HCT116 (cell line): ENCODE data around the gene DFFA. TPM values are rescaled to one million over a fixed set of nuclear protein-coding genes. Genes with fewer than 3 reads are reported as not detected.

Experiments used
- ATAC-seq: fragments of 200-7000 bp; cut with Tn5 transposase; 2 replicates; pipeline ENCODE4 v1.9.1; 2020; ENCODE audit warnings: mild to moderate bottlenecking, moderate library complexity
- BruUV-seq: library from RNA; stranded (reverse); fragments of 400-500 nt; replicated peaks from 2 replicates; lab custom pipeline; 2021; lab: Mats Ljungman, UMichigan
- CTCF ChIA-PET: fragments of 300-600 bp; sonication (Branson Sonifier 250); formaldehyde crosslinking; loops from one replicate; lab custom pipeline; 2021; ENCODE audit warnings: antibody characterized with exemption; lab: Charles Lee
- POLR2A ChIA-PET: fragments of 300-600, 350-600 bp; sonication (Branson Sonifier 250); formaldehyde crosslinking; loops from one replicate; lab custom pipeline; 2021; ENCODE audit warnings: antibody characterized with exemption; lab: Charles Lee
- RAD21 ChIA-PET, 2 experiments: fragments of 300-600 bp; sonication (Branson Sonifier 250); formaldehyde crosslinking; loops; one replicate each; lab custom pipeline; 2023; ENCODE audit warnings: low total read pairs in 2 of 2; ENCODE audit not compliant: uncharacterized antibody in 2 of 2, unreplicated experiment in 2 of 2, low non-redundant PET in 1 of 2; lab: Charles Lee
- DNase-seq: peaks from one replicate; pipeline ENCODE4 v3.0.0-alpha.2; 2010; ENCODE audit warnings: low read depth, low spot score
- H2AFZ ChIP-seq: fragments of 200-600 bp; shearing (Covaris generic), sonication (generic); 2 replicates; pipeline ENCODE4 v1.6.1; 2017; ENCODE audit warnings: low read depth, mixed run types, mixed read lengths, antibody characterized with exemption, low read length; ENCODE audit not compliant: poor library complexity, severe bottlenecking
- H3K27ac ChIP-seq: 2 replicates; pipeline ENCODE4 v1.5.1; 2012; ENCODE audit warnings: low read depth, low read length
- H3K27me3 ChIP-seq: fragments of 200-600 bp; sonication (generic); 2 replicates; pipeline ENCODE4 v1.6.1; 2016; ENCODE audit warnings: mixed run types, low read length, mixed read lengths; ENCODE audit not compliant: insufficient read depth
- H3K36me3 ChIP-seq, 2 experiments: fragments of 200-500 bp in 1 of 2; fragments of 200-600 bp in 1 of 2; sonication (Bioruptor generic) in 1 of 2; sonication (generic) in 1 of 2; 2 replicates each; pipeline versions ENCODE4 v1.5.1 to v1.6.1; 2014 to 2016; ENCODE audit warnings: low read length in 2 of 2, inconsistent platforms in 1 of 2, mixed read lengths in 1 of 2, mixed run types in 1 of 2; ENCODE audit not compliant: insufficient read depth in 2 of 2, control insufficient read depth in 1 of 2
- H3K4me1 ChIP-seq, 2 experiments: fragments of 200-600 bp in 1 of 2; sonication (generic) in 1 of 2; 2 replicates each; pipeline versions ENCODE4 v1.5.1 to v1.6.1; 2012 to 2017; ENCODE audit warnings: low read length in 2 of 2, inconsistent platforms in 1 of 2, mild to moderate bottlenecking in 1 of 2, mixed read lengths in 1 of 2, mixed run types in 1 of 2, moderate library complexity in 1 of 2; ENCODE audit not compliant: insufficient read depth in 2 of 2, control insufficient read depth in 1 of 2
- H3K4me2 ChIP-seq: fragments of 200-600 bp; sonication (generic); 2 replicates; pipeline ENCODE4 v1.6.1; 2017; ENCODE audit warnings: mixed run types, low read length, mixed read lengths
- H3K4me3 ChIP-seq, 2 experiments: fragments of 200-600 bp in 1 of 2; sonication (generic) in 1 of 2; replicated peaks in 1 of 2; 2 replicates each; pipeline ENCODE4 v1.5.1; 2011 to 2016; ENCODE audit warnings: low read length in 2 of 2, control low read depth in 1 of 2, low read depth in 1 of 2, mild to moderate bottlenecking in 1 of 2, mixed read lengths in 1 of 2, mixed run types in 1 of 2
- H3K79me2 ChIP-seq: fragments of 200-600 bp; sonication (generic); 2 replicates; pipeline ENCODE4 v1.6.1; 2017; ENCODE audit warnings: mild to moderate bottlenecking, mixed run types, low read length, moderate library complexity, mixed read lengths; ENCODE audit not compliant: insufficient read depth
- H3K9ac ChIP-seq: fragments of 200-600 bp; sonication (generic); 2 replicates; pipeline ENCODE4 v1.6.1; 2016; ENCODE audit warnings: low read length, mixed read lengths
- H3K9me2 ChIP-seq: fragments of 200-600 bp; sonication (generic), shearing (Covaris generic); 2 replicates; pipeline ENCODE4 v1.6.1; 2017; ENCODE audit warnings: mixed run types, mild to moderate bottlenecking, moderate library complexity; ENCODE audit not compliant: insufficient read depth
- H3K9me3 ChIP-seq, 2 experiments: fragments of 200-500 bp in 1 of 2; fragments of 200-600 bp in 1 of 2; sonication (Bioruptor generic) in 1 of 2; sonication (generic) in 1 of 2; 2 replicates each; pipeline ENCODE4 v1.6.1; 2014 to 2017; ENCODE audit warnings: low read length in 2 of 2, mixed read lengths in 2 of 2, inconsistent platforms in 1 of 2, low read depth in 1 of 2, mild to moderate bottlenecking in 1 of 2, mixed run types in 1 of 2, moderate library complexity in 1 of 2; ENCODE audit not compliant: control insufficient read depth in 1 of 2, insufficient read depth in 1 of 2
- H4K20me1 ChIP-seq: fragments of 200-600 bp; sonication (generic), shearing (Covaris generic); 2 replicates; pipeline ENCODE4 v1.6.1; 2017; ENCODE audit warnings: mixed run types, mild to moderate bottlenecking, moderate library complexity; ENCODE audit not compliant: insufficient read depth
- CBX3 ChIP-seq: IDR thresholded peaks from 2 replicates; pipeline ENCODE4 v1.6.1; 2012; ENCODE audit warnings: low read depth
- CEBPB ChIP-seq: IDR thresholded peaks from 2 replicates; pipeline ENCODE4 v1.6.1; 2012; ENCODE audit warnings: low read depth
- EGR1 ChIP-seq: IDR thresholded peaks from 2 replicates; pipeline ENCODE4 v1.6.1; 2012; ENCODE audit warnings: low read depth
- ELF1 ChIP-seq: IDR thresholded peaks from 2 replicates; pipeline ENCODE4 v1.6.1; 2012; ENCODE audit warnings: low read depth, borderline replicate concordance
- EZH2 ChIP-seq: fragments of 200-600 bp; sonication (generic); IDR thresholded peaks from 2 replicates; pipeline ENCODE4 v1.6.1; 2017; ENCODE audit warnings: antibody characterized with exemption, mixed run types
- EZH2phosphoT487 ChIP-seq: fragments of 200-600 bp; IDR thresholded peaks from 2 replicates; pipeline ENCODE4 v1.6.1; 2018; ENCODE audit warnings: antibody characterized with exemption, borderline replicate concordance
- FOSL1 ChIP-seq: IDR thresholded peaks from 2 replicates; pipeline ENCODE4 v1.6.1; 2012; ENCODE audit warnings: low read depth
- JUND ChIP-seq: IDR thresholded peaks from 2 replicates; pipeline ENCODE4 v1.6.1; 2012
- POLR2A ChIP-seq: IDR thresholded peaks from 2 replicates; pipeline ENCODE4 v1.7.0; 2011; ENCODE audit warnings: borderline replicate concordance; ENCODE audit not compliant: insufficient read depth, insufficient read length; ENCODE audit errors: extremely low read depth
- SIN3A ChIP-seq: IDR thresholded peaks from 2 replicates; pipeline ENCODE4 v1.6.1; 2012; ENCODE audit warnings: low read depth
- SP1 ChIP-seq: IDR thresholded peaks from 2 replicates; pipeline ENCODE4 v1.6.1; 2012; ENCODE audit warnings: low read depth
- SRF ChIP-seq: IDR thresholded peaks from 2 replicates; pipeline ENCODE4 v1.6.1; 2012; ENCODE audit warnings: low read depth
- ZFX ChIP-seq: fragments of 450-650 bp; IDR thresholded peaks from 2 replicates; pipeline ENCODE4 v1.6.1; 2017
- ZNF274 ChIP-seq: fragments of 200-500 bp; sonication (Bioruptor generic); IDR thresholded peaks from 2 replicates; pipeline ENCODE4 v1.6.1; 2014; ENCODE audit warnings: mild to moderate bottlenecking, low read depth, low read length, inconsistent platforms
- intact Hi-C: fragments of 100-400 bp; cut with micrococcal nuclease; formaldehyde crosslinking; loops from 2 replicates; pipeline ENCODE4 v1.10.0; 2022
- total RNA-seq: library from RNA; stranded (reverse); gene quantifications from one replicate; pipeline ENCODE4 v1.2.1, GENCODE V29; 2021; ENCODE audit not compliant: unreplicated experiment
- TF ChIP-seq, protein P1 (sequence below): IDR thresholded peaks from 2 replicates; pipeline ENCODE4 v1.6.1; 2012; ENCODE audit warnings: low read depth
- TF ChIP-seq, protein P2 (sequence below): IDR thresholded peaks from 2 replicates; pipeline ENCODE4 v1.6.1; 2012
- TF ChIP-seq, protein P3 (sequence below), 3 experiments: fragments of 200-600 bp in 1 of 3; sonication (generic) in 1 of 3; IDR thresholded peaks in 2 of 3; conservative IDR thresholded peaks in 1 of 3; 2 replicates each; pipeline ENCODE4 v1.5.1; 2012 to 2017; ENCODE audit warnings: low read depth in 2 of 3, low read length in 2 of 3, antibody characterized with exemption in 1 of 3, borderline replicate concordance in 1 of 3, control low read depth in 1 of 3, mild to moderate bottlenecking in 1 of 3, mixed read lengths in 1 of 3, mixed run types in 1 of 3, moderate library complexity in 1 of 3; ENCODE audit not compliant: insufficient read depth in 1 of 3
- TF ChIP-seq, protein P4 (sequence below): IDR thresholded peaks from 2 replicates; pipeline ENCODE4 v1.6.1; 2012

Gene DFFA
- total RNA-seq, 1 experiment from 2014 or later: 67.7 TPM

DNA sequence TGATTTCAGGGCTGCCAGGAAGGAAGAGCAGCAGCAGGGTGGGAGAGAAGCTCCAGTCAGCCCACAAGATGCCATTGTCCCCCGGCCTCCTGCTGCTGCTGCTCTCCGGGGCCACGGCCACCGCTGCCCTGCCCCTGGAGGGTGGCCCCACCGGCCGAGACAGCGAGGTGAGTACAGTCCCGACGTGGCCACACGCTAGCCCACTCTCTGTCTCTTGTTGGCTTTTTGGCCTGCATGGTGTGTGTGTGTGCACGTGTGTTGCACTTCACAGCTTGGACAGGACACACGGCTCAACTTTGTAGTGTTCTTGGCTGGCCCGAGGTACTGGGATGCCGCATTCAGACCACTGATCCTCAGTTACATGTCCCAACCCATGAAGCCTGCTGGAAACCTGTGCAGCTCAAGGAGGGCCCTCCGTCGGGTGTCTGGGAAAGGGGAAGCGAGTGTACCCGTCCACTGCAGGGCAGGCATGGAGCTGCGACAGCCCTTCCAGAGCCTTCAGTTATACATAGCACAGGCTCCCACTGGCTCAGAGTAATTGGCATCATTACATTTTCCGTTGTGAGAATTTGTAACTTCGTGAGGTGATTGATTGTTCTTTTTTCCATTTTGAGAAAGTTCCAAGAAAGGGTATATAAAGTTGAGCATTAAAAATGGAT lies 22.0 kb downstream of the DFFA start:
- intact Hi-C loops: no loop called here

More for the DNA sequence above, 22.0 kb downstream of the DFFA start:
- H3K9ac ChIP-seq: no peak overlapping the region
- no peak overlapping the region for H3K4me2 ChIP-seq
- ChIA-PET RAD21 (no interaction called here), POLR2A (no interaction called here), CTCF (no interaction called here)
- DNase-seq: no peak
- H3K9me2 ChIP-seq: no peaks in the 10 kb centered on the region
- no peak overlapping the region for H2AFZ ChIP-seq
- H3K36me3 ChIP-seq: no peaks in the 10 kb centered on the region
- peaks cover 0 to 4% of the 10 kb centered on the region in 2 experiments; a peak in 1 of 4 replicates for H3K9me3 ChIP-seq
- H3K4me3 ChIP-seq: no peak overlapping the region
- no peak overlapping the region for H3K27ac ChIP-seq
- no peaks in the 10 kb centered on the region for H3K4me1 ChIP-seq
- H4K20me1 ChIP-seq: no peaks in the 10 kb centered on the region
- H3K27me3 ChIP-seq: no peaks in the 10 kb centered on the region
- no peak for ATAC-seq
- no TSS peak for BruUV-seq
- no peaks in the 10 kb centered on the region for H3K79me2 ChIP-seq
- no peak for TF ChIP-seq JUND
- TF ChIP-seq, protein P1, sequence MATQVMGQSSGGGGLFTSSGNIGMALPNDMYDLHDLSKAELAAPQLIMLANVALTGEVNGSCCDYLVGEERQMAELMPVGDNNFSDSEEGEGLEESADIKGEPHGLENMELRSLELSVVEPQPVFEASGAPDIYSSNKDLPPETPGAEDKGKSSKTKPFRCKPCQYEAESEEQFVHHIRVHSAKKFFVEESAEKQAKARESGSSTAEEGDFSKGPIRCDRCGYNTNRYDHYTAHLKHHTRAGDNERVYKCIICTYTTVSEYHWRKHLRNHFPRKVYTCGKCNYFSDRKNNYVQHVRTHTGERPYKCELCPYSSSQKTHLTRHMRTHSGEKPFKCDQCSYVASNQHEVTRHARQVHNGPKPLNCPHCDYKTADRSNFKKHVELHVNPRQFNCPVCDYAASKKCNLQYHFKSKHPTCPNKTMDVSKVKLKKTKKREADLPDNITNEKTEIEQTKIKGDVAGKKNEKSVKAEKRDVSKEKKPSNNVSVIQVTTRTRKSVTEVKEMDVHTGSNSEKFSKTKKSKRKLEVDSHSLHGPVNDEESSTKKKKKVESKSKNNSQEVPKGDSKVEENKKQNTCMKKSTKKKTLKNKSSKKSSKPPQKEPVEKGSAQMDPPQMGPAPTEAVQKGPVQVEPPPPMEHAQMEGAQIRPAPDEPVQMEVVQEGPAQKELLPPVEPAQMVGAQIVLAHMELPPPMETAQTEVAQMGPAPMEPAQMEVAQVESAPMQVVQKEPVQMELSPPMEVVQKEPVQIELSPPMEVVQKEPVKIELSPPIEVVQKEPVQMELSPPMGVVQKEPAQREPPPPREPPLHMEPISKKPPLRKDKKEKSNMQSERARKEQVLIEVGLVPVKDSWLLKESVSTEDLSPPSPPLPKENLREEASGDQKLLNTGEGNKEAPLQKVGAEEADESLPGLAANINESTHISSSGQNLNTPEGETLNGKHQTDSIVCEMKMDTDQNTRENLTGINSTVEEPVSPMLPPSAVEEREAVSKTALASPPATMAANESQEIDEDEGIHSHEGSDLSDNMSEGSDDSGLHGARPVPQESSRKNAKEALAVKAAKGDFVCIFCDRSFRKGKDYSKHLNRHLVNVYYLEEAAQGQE: no peak
- TF ChIP-seq EZH2phosphoT487: no peak
- TF ChIP-seq, protein P2, sequence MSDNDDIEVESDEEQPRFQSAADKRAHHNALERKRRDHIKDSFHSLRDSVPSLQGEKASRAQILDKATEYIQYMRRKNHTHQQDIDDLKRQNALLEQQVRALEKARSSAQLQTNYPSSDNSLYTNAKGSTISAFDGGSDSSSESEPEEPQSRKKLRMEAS: no peak
- TF ChIP-seq SRF: no peak
- TF ChIP-seq SP1: no peak
- TF ChIP-seq, protein P3, sequence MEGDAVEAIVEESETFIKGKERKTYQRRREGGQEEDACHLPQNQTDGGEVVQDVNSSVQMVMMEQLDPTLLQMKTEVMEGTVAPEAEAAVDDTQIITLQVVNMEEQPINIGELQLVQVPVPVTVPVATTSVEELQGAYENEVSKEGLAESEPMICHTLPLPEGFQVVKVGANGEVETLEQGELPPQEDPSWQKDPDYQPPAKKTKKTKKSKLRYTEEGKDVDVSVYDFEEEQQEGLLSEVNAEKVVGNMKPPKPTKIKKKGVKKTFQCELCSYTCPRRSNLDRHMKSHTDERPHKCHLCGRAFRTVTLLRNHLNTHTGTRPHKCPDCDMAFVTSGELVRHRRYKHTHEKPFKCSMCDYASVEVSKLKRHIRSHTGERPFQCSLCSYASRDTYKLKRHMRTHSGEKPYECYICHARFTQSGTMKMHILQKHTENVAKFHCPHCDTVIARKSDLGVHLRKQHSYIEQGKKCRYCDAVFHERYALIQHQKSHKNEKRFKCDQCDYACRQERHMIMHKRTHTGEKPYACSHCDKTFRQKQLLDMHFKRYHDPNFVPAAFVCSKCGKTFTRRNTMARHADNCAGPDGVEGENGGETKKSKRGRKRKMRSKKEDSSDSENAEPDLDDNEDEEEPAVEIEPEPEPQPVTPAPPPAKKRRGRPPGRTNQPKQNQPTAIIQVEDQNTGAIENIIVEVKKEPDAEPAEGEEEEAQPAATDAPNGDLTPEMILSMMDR (IDR thresholded peaks at IDR 0.05 in 2 of 3, conservative IDR thresholded peaks at IDR 0.05 in 1 of 3; ENCODE audit: borderline replicate concordance in 1 of 3, insufficient read depth in 1 of 3, low read depth in 2 of 3, low read length in 2 of 3): no peak
- no peak for TF ChIP-seq SIN3A
- TF ChIP-seq CBX3: no peak
- no peak for TF ChIP-seq EZH2
- TF ChIP-seq POLR2A: no peak
- TF ChIP-seq ZNF274: no peak
- no peak for TF ChIP-seq EGR1
- no peak for TF ChIP-seq ELF1
- TF ChIP-seq, protein P4, sequence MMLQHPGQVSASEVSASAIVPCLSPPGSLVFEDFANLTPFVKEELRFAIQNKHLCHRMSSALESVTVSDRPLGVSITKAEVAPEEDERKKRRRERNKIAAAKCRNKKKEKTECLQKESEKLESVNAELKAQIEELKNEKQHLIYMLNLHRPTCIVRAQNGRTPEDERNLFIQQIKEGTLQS: no peak
- TF ChIP-seq CEBPB: no peak
- TF ChIP-seq FOSL1: no peak
- no peak for TF ChIP-seq ZFX
